ENCODE results near the gene HTR7. TPM values are rescaled to one million over a fixed set of nuclear protein-coding genes. Genes with fewer than 3 reads are reported as not detected.

Gene HTR7
- total RNA-seq, 1 experiment from 2014 or later, result 18.3 TPM

- peak; percentile 80 for DNase-seq (ENCODE audit: low read depth)
Observed at GRCh38 chr10:90741926-90742565, 115.8 kb downstream of the HTR7 start.

GRCh38 chr10:90740265-90740664, 117.6 kb downstream of the HTR7 start:
- no peak for DNase-seq (ENCODE audit: low read depth)

- DNase-seq (ENCODE audit: low read depth), result no peak
Observed at GRCh38 chr10:90738885-90739284, 119.0 kb downstream of the HTR7 start.

- no peak for DNase-seq (ENCODE audit: low read depth)
Observed at GRCh38 chr10:90734415-90734814, 123.4 kb downstream of the HTR7 start.

GRCh38 chr10:90732581-90732980, 125.3 kb downstream of the HTR7 start:
- no peak for DNase-seq (ENCODE audit: low read depth)

GRCh38 chr10:90723416-90724068, 134.3 kb downstream of the HTR7 start:
- no peak for DNase-seq (ENCODE audit: low read depth)

GRCh38 chr10:90722832-90723231, 135.0 kb downstream of the HTR7 start:
- DNase-seq (ENCODE audit: low read depth), result no peak

GRCh38 chr10:90718182-90718581, 139.7 kb downstream of the HTR7 start:
- DNase-seq (ENCODE audit: low read depth), result peak; percentile 13

GRCh38 chr10:90712529-90712928, 145.3 kb downstream of the HTR7 start:
- DNase-seq (ENCODE audit: low read depth), result no peak

GRCh38 chr10:90709727-90710126, 148.1 kb downstream of the HTR7 start:
- DNase-seq (ENCODE audit: low read depth), result no peak

- DNase-seq (ENCODE audit: low read depth), result no peak
Observed at GRCh38 chr10:90707657-90708056, 150.2 kb downstream of the HTR7 start.

GRCh38 chr10:90701428-90701827, 156.4 kb downstream of the HTR7 start:
- DNase-seq (ENCODE audit: low read depth), result no peak

- DNase-seq (ENCODE audit: low read depth), result no peak
Observed at GRCh38 chr10:90695915-90696676, 161.7 kb downstream of the HTR7 start.

Other genes starting within 250 kb of the HTR7 start
- gene RPP30, start 13.9 kb upstream of the HTR7 start, total RNA-seq (2014; rRNA removed), result 55.0 and 56.6 TPM in 2 replicates
- 216 and 251 TPM in 2 replicates for gene ANKRD1, start 63.0 kb upstream of the HTR7 start, total RNA-seq (2014; rRNA removed)

Measured in LHCN-M2 (cell line).